SU-DHL-6 (cell line): Measurements from ENCODE around the gene LTBP4.

ENCODE experiments used
- H2AFZ ChIP-seq: fragments of 200-600 bp; sonication (generic); 2 replicates; pipeline ENCODE4 v1.6.1; 2014; ENCODE audit warnings: low read depth, mild to moderate bottlenecking, moderate library complexity, mixed read lengths, antibody characterized with exemption, low read length; ENCODE audit not compliant: severe bottlenecking
- H3F3A ChIP-seq: fragments of 200-600 bp; shearing (Covaris generic); 2 replicates; pipeline ENCODE4 v1.6.0; 2016; ENCODE audit warnings: antibody characterized with exemption, mild to moderate bottlenecking; ENCODE audit not compliant: insufficient read depth
- H3K27ac ChIP-seq: fragments of 200-600 bp; sonication (generic); 2 replicates; pipeline ENCODE4 v1.5.1; 2016; ENCODE audit warnings: low read depth, mild to moderate bottlenecking, low read length, moderate library complexity, mixed read lengths
- H3K27me3 ChIP-seq: fragments of 200-600 bp; sonication (generic), shearing (Covaris generic); 2 replicates; pipeline ENCODE4 v1.6.0; 2014; ENCODE audit warnings: mild to moderate bottlenecking, low read length
- H3K36me3 ChIP-seq: fragments of 200-600 bp; sonication (generic); 2 replicates; pipeline ENCODE4 v1.6.1; 2014; ENCODE audit warnings: mild to moderate bottlenecking, low read length, mixed read lengths
- H3K4me2 ChIP-seq: fragments of 300-600, 200-600 bp; shearing (Covaris generic), sonication (generic); 2 replicates; pipeline ENCODE4 v1.6.0; 2014; ENCODE audit warnings: low read length, low read depth, mild to moderate bottlenecking; ENCODE audit not compliant: poor library complexity, severe bottlenecking
- H3K4me3 ChIP-seq: fragments of 200-600 bp; sonication (generic); 2 replicates; pipeline ENCODE4 v1.5.1; 2014; ENCODE audit warnings: antibody characterized with exemption, low read length, mild to moderate bottlenecking, mixed read lengths; ENCODE audit not compliant: insufficient read depth, poor library complexity, severe bottlenecking
- H3K79me2 ChIP-seq: fragments of 200-600 bp; sonication (generic); 2 replicates; pipeline ENCODE4 v1.6.1; 2014; ENCODE audit warnings: mild to moderate bottlenecking, low read length, moderate library complexity; ENCODE audit not compliant: insufficient read depth
- H3K9ac ChIP-seq: fragments of 200-600 bp; sonication (generic); 2 replicates; pipeline ENCODE4 v1.7.0; 2014; ENCODE audit warnings: mild to moderate bottlenecking, low read length
- H3K9me2 ChIP-seq: fragments of 200-600 bp; sonication (generic); replicated peaks from 2 replicates; pipeline ENCODE4 v1.6.1; 2014; ENCODE audit warnings: low read length; ENCODE audit not compliant: insufficient read depth
- H3K9me3 ChIP-seq: fragments of 200-600 bp; sonication (generic); 2 replicates; pipeline ENCODE4 v1.6.1; 2014; ENCODE audit warnings: low read length, mixed read lengths; ENCODE audit not compliant: insufficient read depth
- H4K20me1 ChIP-seq: fragments of 200-600 bp; sonication (generic); 2 replicates; pipeline ENCODE4 v1.6.1; 2014; ENCODE audit warnings: low read depth, mild to moderate bottlenecking, antibody characterized with exemption, low read length, moderate library complexity, mixed read lengths
- EZH2phosphoT487 ChIP-seq: fragments of 200-600 bp; sonication (generic), shearing (Covaris generic); conservative IDR thresholded peaks from 2 replicates; pipeline ENCODE4 v1.6.1; 2018; ENCODE audit warnings: mild to moderate bottlenecking, antibody characterized with exemption, low read length, moderate library complexity, mixed read lengths
- TF ChIP-seq, protein P1 (sequence below): fragments of 200-600 bp; sonication (generic); IDR thresholded peaks from one replicate; pipeline ENCODE4 v1.5.1; 2017; ENCODE audit warnings: antibody characterized with exemption, mild to moderate bottlenecking, low read length, moderate library complexity; ENCODE audit not compliant: insufficient read depth, poor library complexity, severe bottlenecking

Gene LTBP4

DNA sequence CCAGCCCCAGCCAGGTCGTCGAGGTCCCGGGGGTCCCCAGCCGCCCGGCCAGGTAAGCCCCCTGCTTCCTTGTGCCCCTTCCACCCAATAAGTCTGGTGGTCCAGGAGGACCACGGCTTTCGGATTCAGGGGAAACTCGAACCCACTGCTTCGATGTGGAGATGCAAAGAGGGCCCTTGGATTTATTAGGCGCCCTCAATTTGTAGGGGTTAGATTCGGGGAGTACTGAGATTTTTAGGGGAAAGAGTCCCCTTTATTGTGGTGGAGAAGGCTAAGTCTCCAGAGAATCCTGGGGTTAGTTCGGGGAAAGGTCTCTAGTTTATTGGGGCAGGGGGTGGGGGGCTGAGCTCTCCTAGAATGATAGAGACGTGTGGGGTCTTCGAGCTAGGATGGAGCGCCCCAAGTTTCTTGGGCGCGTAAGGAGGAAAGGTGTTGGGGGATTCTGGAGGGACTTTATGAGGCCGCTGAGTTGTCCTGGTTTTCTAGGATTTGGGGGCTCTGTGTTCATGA lies 3.8 kb upstream of the LTBP4 start:
- Histone ChIP-seq H3K4me2 (no peak overlapping the region), H4K20me1 (no peaks in the 10 kb centered on the region), H3K9ac (no peak overlapping the region), H3K4me3 (no peak overlapping the region), H3K27me3 (no peaks in the 10 kb centered on the region), H3K36me3 (no peaks in the 10 kb centered on the region), H3K9me3 (no peaks in the 10 kb centered on the region), H3K27ac (no peak overlapping the region), H3K79me2 (no peaks in the 10 kb centered on the region), H3K9me2 (no peaks in the 10 kb centered on the region), H2AFZ (no peak overlapping the region), H3F3A (peaks cover 4% of the 10 kb centered on the region; the same call in 1 of the 2 replicates)
- no peak for TF ChIP-seq EZH2phosphoT487
- TF ChIP-seq, protein P1, sequence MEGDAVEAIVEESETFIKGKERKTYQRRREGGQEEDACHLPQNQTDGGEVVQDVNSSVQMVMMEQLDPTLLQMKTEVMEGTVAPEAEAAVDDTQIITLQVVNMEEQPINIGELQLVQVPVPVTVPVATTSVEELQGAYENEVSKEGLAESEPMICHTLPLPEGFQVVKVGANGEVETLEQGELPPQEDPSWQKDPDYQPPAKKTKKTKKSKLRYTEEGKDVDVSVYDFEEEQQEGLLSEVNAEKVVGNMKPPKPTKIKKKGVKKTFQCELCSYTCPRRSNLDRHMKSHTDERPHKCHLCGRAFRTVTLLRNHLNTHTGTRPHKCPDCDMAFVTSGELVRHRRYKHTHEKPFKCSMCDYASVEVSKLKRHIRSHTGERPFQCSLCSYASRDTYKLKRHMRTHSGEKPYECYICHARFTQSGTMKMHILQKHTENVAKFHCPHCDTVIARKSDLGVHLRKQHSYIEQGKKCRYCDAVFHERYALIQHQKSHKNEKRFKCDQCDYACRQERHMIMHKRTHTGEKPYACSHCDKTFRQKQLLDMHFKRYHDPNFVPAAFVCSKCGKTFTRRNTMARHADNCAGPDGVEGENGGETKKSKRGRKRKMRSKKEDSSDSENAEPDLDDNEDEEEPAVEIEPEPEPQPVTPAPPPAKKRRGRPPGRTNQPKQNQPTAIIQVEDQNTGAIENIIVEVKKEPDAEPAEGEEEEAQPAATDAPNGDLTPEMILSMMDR = no peak

GRCh38 chr19:40598121-40598917 lies 2.9 kb upstream of the LTBP4 start:
- Histone ChIP-seq H2AFZ (no peak overlapping the region), H3K27me3 (no peaks in the 10 kb centered on the region)

GRCh38 chr19:40598918-40599307 lies 2.3 kb upstream of the LTBP4 start:
- Histone ChIP-seq H3K9me2 (no peaks in the 10 kb centered on the region), H3K9ac (no peak overlapping the region), H2AFZ (no peak overlapping the region), H3K4me3 (no peak overlapping the region), H3K27me3 (no peaks in the 10 kb centered on the region), H3F3A (peaks cover 10% of the 10 kb centered on the region), H4K20me1 (no peaks in the 10 kb centered on the region), H3K4me2 (no peak overlapping the region), H3K79me2 (no peaks in the 10 kb centered on the region), H3K9me3 (no peaks in the 10 kb centered on the region), H3K27ac (no peak overlapping the region), H3K36me3 (no peaks in the 10 kb centered on the region)
- TF ChIP-seq, protein P1 = no peak
- TF ChIP-seq EZH2phosphoT487 = no peak

More at GRCh38 chr19:40598121-40598917, 2.9 kb upstream of the LTBP4 start:
- Histone ChIP-seq H3K4me3 (no peak overlapping the region), H3K9me2 (no peaks in the 10 kb centered on the region), H3F3A (peaks cover 9% of the 10 kb centered on the region), H3K4me2 (no peak overlapping the region), H3K27ac (no peak overlapping the region), H3K9me3 (no peaks in the 10 kb centered on the region), H3K79me2 (no peaks in the 10 kb centered on the region), H3K36me3 (no peaks in the 10 kb centered on the region), H4K20me1 (no peaks in the 10 kb centered on the region), H3K9ac (no peak overlapping the region)
- no peak for TF ChIP-seq EZH2phosphoT487
- TF ChIP-seq, protein P1 = peak; percentile 93
